ENCODE results near the gene SEPTIN1. TPM values are rescaled to one million over a fixed set of nuclear protein-coding genes. Genes with fewer than 3 reads are reported as not detected.
"Not testable (repeated sequence)": the region's sequence is repeated elsewhere in the genome, so short reads cannot be mapped to it uniquely, and the experiment has no call there.

SEPTIN1 gene
- polyA plus RNA-seq, 6 donors from 2014 or later, result 102 to 145 (median 112) TPM

GRCh38 chr16:30396627-30397026 lies 14.3 kb upstream of the SEPTIN1 start:
- Mint-ChIP-seq H3K4me1 (peaks cover 29 to 58% (median 46%) of the 10 kb centered on the region in 3 donors), H3K4me3 (peak overlapping the region in 7 of 8 donors; percentile 24 to 97 (median 88)), H3K27ac (peak overlapping the region in 1 of 6 donors; percentile 11)
- not testable (repeated sequence) for H3K36me3 Mint-ChIP-seq; H3K27me3 Mint-ChIP-seq; H3K9me3 Mint-ChIP-seq; ATAC-seq (ENCODE audit: low read depth in 2 of 2); DNase-seq

DNA sequence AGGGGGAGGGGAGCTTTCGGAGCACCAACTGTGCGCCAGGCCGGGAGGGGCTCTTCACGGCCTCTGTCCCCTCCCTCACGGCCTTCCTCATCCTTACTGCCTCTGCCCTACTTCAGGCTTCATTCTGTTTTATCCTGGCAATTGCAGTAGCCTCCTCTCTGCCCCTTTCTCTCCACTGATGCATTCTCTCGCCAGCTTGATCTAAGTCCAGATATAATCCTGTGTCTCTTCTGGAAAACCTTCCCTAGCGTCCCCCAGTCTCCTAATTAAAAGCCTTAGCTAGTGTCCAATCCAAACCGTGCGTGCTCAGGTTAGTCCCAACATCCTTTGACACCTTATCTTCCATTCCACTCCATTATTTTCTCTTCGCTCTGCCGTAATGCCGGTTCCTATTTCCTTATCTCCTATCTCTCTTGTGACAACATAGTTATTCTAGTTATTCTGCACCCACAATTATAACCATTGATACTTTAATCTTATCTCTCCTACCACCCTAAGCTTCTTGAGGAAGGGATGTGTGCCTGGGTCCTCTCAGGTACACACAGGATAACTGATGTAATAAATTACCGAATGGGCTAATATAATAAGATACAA lies 13.7 kb upstream of the SEPTIN1 start:
- H3K9me3 Mint-ChIP-seq, result no peaks in the 10 kb centered on the region
- no peaks in the 10 kb centered on the region for H3K27me3 Mint-ChIP-seq
- peak overlapping the region; percentile 3 to 96 (median 28) for H3K27ac Mint-ChIP-seq
- DNase-seq (no peak), ATAC-seq (ENCODE audit: low read depth in 2 of 2) (no peak)
- H3K4me3 Mint-ChIP-seq, result peak overlapping the region; percentile 77 to 97 (median 88)
- H3K36me3 Mint-ChIP-seq, result no peaks in the 10 kb centered on the region
- H3K4me1 Mint-ChIP-seq, result peaks cover 25 to 53% (median 41%) of the 10 kb centered on the region in 3 donors

DNA sequence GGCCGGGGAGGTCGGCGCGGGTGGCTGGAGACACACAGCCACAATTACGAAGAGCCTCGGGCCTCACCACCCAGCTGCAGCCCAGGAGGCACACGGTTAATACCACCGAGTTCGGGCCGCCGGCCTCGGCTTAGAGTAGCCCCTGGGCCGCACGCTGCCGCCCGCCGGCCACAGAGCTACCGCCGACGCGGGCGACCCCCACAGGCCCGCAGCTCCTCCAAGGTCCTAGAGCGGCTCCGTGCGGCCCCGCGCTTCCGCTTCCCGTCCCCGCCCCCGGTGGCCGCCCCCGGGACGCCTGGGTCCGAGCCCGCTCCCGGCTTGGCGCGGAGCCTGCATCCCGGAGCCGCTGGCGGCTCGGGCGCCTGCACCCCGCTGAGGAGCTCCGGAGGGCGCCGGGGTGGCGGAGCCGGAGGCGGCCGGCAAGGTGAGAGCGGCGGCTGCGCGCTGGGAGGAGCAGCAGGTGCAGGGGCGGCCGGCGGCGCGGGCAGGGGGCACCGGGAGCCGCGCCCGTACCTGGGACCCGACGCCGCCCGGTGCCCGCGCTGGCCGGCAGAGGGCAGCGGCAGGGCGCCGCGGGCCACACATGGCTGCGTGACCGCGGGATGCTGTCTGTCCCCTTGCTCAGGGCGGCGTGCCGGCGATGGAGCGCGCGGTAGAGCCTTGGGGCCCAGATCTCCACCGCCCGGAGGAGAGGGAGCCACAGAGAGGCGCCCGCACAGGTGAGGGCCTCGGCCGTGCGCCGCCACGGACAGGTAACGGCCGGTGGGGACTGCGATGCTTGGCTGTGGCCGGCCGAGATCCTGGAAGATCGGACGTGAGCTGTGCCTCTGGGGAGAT lies 13.0 kb upstream of the SEPTIN1 start, which contains the start of gene ZNF48:
ZNF48 (plus strand) TSS at position 266 of the 837 bp plus-strand sequence; CDS start at position 641, 375 bp downstream.
- no peaks in the 10 kb centered on the region for H3K9me3 Mint-ChIP-seq
- H3K27me3 Mint-ChIP-seq, result no peaks in the 10 kb centered on the region
- H3K27ac Mint-ChIP-seq, result peak within 1 kb of the TSS; percentile 49 to 96 (median 84)
- ATAC-seq (ENCODE audit: low read depth in 2 of 2) (peak; percentile 90 to 97), DNase-seq (peak; percentile 81)
- peaks cover 25 to 45% (median 34%) of the 10 kb centered on the region in 3 donors for H3K4me1 Mint-ChIP-seq
- H3K4me3 Mint-ChIP-seq, result peak within 1 kb of the TSS; percentile 77 to 97 (median 92)
- no peaks in the 10 kb centered on the region for H3K36me3 Mint-ChIP-seq

GRCh38 chr16:30394592-30395154 lies 12.3 kb upstream of the SEPTIN1 start:
- Mint-ChIP-seq H3K4me1 (peaks cover 23 to 38% (median 28%) of the 10 kb centered on the region in 3 donors), H3K27me3 (no peaks in the 10 kb centered on the region), H3K9me3 (no peaks in the 10 kb centered on the region), H3K27ac (peak overlapping the region in 4 of 6 donors; percentile 49 to 95 (median 72)), H3K36me3 (no peaks in the 10 kb centered on the region), H3K4me3 (peak overlapping the region; percentile 77 to 97 (median 90))
- no peak for DNase-seq
- ATAC-seq (ENCODE audit: low read depth in 2 of 2), result no peak

DNA sequence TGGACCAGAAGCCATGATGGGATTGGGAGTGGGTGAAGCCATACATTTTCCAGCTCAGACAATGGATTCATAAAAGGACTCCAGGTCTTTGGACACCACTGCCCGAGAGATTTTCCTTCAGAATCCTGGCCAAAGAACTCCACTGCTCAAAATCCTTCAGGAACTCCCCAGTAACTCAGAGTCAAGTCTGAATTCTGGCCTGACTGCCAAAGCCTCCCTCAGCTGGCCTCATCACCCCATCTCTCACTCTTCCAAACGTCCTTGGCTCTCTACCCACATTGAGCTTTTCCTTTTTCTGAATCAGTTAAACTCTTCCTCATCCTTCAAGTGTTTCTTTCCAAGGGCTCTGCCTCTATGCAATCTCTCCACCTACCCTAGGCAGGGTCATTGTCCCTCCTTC lies 1.2 kb upstream of the SEPTIN1 start:
- Mint-ChIP-seq H3K4me3 (peak overlapping the region; percentile 29 to 93 (median 72)), H3K4me1 (peaks cover 31 to 46% (median 41%) of the 10 kb centered on the region in 3 donors), H3K27ac (peak overlapping the region in 3 of 6 donors; percentile 67 to 100 (median 89)), H3K9me3 (no peaks in the 10 kb centered on the region), H3K27me3 (no peaks in the 10 kb centered on the region), H3K36me3 (no peaks in the 10 kb centered on the region)
- ATAC-seq (ENCODE audit: low read depth in 2 of 2) (no peak), DNase-seq (no peak)

GRCh38 chr16:30381291-30382041 lies 895 bp downstream of the SEPTIN1 start:
- Mint-ChIP-seq H3K27ac (peak overlapping the region; percentile 58 to 100 (median 85)), H3K9me3 (no peaks in the 10 kb centered on the region), H3K36me3 (no peaks in the 10 kb centered on the region), H3K4me3 (peak overlapping the region; percentile 83 to 94 (median 92)), H3K27me3 (no peaks in the 10 kb centered on the region), H3K4me1 (peaks cover 45 to 63% (median 58%) of the 10 kb centered on the region in 3 donors)
- DNase-seq, result no peak
- ATAC-seq (ENCODE audit: low read depth in 2 of 2), result no peak

DNA sequence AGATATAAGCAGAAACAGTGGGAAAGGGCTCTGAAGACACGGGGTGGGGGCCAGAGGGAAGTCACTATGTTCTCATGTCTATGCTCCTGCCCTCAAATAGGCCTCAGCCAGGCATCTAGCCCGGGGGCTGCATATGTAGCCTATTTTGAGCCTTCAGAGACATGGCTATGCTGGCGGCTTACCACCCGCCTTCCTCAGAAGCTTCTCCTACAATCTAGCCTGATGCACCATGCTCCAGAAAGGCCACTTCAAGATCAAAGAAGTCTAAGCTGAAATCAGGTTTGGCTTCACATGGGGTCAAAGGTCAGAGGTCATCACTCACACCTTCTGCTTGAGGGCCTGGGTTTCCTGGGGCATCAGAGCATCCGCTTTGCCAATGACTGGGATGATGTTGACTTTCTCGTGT lies 1.6 kb downstream of the SEPTIN1 start:
- Mint-ChIP-seq H3K27ac (peak overlapping the region in 4 of 6 donors; percentile 5 to 100 (median 92)), H3K9me3 (no peaks in the 10 kb centered on the region), H3K36me3 (no peaks in the 10 kb centered on the region), H3K27me3 (no peaks in the 10 kb centered on the region), H3K4me1 (peaks cover 45 to 63% (median 58%) of the 10 kb centered on the region in 3 donors), H3K4me3 (peak overlapping the region in 7 of 8 donors; percentile 42 to 94 (median 84))
- no peak for DNase-seq
- ATAC-seq (ENCODE audit: low read depth in 2 of 2), result no peak

DNA sequence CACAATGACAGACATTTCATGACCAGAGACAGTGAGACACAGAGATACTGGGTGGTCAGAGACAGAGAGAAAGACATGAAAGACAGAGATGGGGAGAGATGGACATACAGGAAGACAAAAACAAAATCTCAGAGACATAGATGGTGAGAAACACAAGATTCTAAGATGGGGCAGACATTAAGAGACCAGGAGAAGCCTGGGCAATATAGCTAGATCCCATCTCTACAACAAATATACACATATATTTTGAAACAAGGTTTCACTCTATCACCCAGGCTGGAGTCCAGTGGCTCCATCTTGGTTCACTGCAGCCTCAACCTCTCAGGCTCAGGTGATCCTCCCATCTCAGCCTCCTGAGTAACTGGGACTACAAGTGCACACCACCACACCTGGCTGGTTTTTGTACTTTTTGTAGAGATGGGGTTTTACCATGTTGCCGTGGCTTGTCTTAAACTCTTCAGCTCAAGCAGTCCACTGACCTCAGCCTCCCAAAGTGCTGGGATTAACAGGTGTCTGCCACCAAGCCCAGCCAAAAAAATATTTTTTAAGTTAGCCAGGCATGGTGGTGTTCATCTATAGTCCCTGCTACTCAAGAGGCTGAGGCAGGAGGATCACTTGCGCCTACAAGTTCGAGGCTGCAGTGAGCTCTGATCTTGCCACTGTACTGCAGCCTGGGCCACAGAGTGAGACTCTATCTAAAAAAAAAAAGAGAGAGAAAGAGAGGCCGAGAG lies 2.1 kb downstream of the SEPTIN1 start:
- DNase-seq, result no peak
- Mint-ChIP-seq H3K4me3 (peak overlapping the region; percentile 69 to 99 (median 96)), H3K36me3 (no peaks in the 10 kb centered on the region), H3K27ac (peak overlapping the region; percentile 21 to 100 (median 100)), H3K4me1 (peaks cover 45 to 65% (median 58%) of the 10 kb centered on the region in 3 donors), H3K9me3 (no peaks in the 10 kb centered on the region), H3K27me3 (no peaks in the 10 kb centered on the region)
- ATAC-seq (ENCODE audit: low read depth in 2 of 2), result no peak

GRCh38 chr16:30379158-30379783 lies 3.1 kb downstream of the SEPTIN1 start:
- no peaks in the 10 kb centered on the region for H3K36me3 Mint-ChIP-seq
- ATAC-seq (ENCODE audit: low read depth in 2 of 2), result no peak

DNA sequence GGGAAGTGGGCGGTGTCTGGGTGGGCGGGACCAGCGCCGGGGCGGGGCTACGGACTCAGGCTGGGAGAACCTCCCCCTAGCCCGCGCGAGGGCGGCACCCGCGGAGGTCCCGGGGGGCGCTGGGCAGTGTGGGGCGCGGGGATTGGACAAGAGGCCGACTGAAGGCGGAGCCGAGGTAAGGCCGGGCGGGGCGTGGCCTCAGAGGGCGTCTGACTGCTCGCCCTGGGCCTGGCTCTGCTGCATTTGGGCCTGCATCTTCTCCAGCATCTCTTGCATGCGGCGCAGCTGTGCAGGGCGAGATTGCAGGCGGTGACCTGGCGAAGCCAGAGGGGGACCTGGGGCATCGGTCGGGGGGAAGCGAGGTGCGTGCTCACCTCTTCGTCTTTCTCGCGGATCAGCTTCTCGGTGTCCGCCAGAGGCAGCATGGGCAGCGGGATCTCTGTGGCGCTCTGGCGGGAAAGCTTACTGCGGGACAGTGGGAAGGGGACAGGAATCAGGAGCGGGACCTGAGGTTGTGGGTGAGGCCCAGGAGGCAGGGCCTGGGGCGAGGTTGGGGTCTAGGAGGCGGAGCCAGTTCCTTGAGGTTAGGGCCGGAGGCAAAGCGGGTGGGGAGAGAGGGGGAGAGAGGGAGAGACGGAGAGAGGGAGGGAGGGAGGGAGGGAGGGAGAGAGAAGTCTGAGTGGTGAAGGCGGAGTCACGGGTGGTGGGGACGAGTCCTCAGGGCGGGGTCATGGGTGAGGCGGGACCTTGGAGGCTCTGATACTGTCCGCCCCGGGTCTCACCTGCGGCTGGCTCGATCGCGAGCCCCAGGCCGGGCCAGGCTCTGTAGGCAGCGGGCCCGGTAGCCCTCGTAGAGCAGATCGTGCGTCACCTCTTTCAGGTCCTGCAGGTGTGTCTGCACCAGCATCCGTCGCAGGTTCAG lies 3.9 kb downstream of the SEPTIN1 start:
- DNase-seq, result peak; percentile 99
- Mint-ChIP-seq H3K9me3 (no peaks in the 10 kb centered on the region), H3K4me1 (peaks cover 41 to 62% (median 53%) of the 10 kb centered on the region in 3 donors), H3K27ac (peak overlapping the region; percentile 100), H3K36me3 (no peaks in the 10 kb centered on the region), H3K4me3 (peak overlapping the region; percentile 93 to 99 (median 97)), H3K27me3 (no peaks in the 10 kb centered on the region)
- peak; percentile 78 to 80 for ATAC-seq (ENCODE audit: low read depth in 2 of 2)

More at GRCh38 chr16:30379158-30379783, 3.1 kb downstream of the SEPTIN1 start:
- Mint-ChIP-seq H3K27ac (peak overlapping the region; percentile 97 to 100 (median 100)), H3K27me3 (no peaks in the 10 kb centered on the region), H3K4me1 (peaks cover 45 to 64% (median 58%) of the 10 kb centered on the region in 3 donors), H3K9me3 (no peaks in the 10 kb centered on the region), H3K4me3 (peak overlapping the region; percentile 93 to 99 (median 97))
- DNase-seq, result no peak

GRCh38 chr16:30377812-30378235 lies 4.5 kb downstream of the SEPTIN1 start:
- ATAC-seq (ENCODE audit: low read depth in 2 of 2) (peak; percentile 55), DNase-seq (peak; percentile 89)
- Mint-ChIP-seq H3K27ac (peak overlapping the region; percentile 100), H3K36me3 (no peaks in the 10 kb centered on the region), H3K9me3 (no peaks in the 10 kb centered on the region), H3K4me3 (peak overlapping the region; percentile 93 to 99 (median 97)), H3K4me1 (peaks cover 39 to 58% (median 53%) of the 10 kb centered on the region in 3 donors), H3K27me3 (no peaks in the 10 kb centered on the region)
